GM23338 (cell line): ENCODE data around the gene SPP1. TPM values are rescaled to one million over a fixed set of nuclear protein-coding genes. Genes with fewer than 3 reads are reported as not detected.
A peak's percentile ranks its signal among the peaks of the same experiment; 100 is the strongest.

Experiments used
- ATAC-seq: fragments of 200-7000 bp; cut with Tn5 transposase; 3 replicates; pipeline ENCODE4 v1.9.1; 2020
- DNase-seq: peaks from one replicate; pipeline ENCODE4 v3.0.0-alpha.2; 2015; ENCODE audit warnings: low spot score
- H2AFZ ChIP-seq: fragments of 200-600 bp; sonication (generic); 2 replicates; pipeline ENCODE4 v1.8.0; 2016; ENCODE audit warnings: antibody characterized with exemption, mild to moderate bottlenecking, moderate library complexity
- H3F3A ChIP-seq: fragments of 200-600 bp; sonication (generic); replicated peaks from 2 replicates; pipeline ENCODE4 v1.8.0; 2017; ENCODE audit warnings: antibody characterized with exemption, mixed run types, low read depth
- H3K27ac ChIP-seq: fragments of 200-600 bp; sonication (generic); 2 replicates; pipeline ENCODE4 v1.6.1; 2016; ENCODE audit warnings: low read depth
- H3K27me3 ChIP-seq: fragments of 200-600 bp; sonication (generic); 2 replicates; pipeline ENCODE4 v1.8.0; 2016; ENCODE audit warnings: mild to moderate bottlenecking, mixed run types, moderate library complexity; ENCODE audit not compliant: insufficient read depth
- H3K36me3 ChIP-seq: fragments of 200-600 bp; sonication (generic); 2 replicates; pipeline ENCODE4 v1.8.0; 2016; ENCODE audit warnings: mild to moderate bottlenecking; ENCODE audit not compliant: insufficient read depth
- H3K4me1 ChIP-seq: fragments of 200-600 bp; sonication (generic); 2 replicates; pipeline ENCODE4 v1.8.0; 2016; ENCODE audit warnings: mild to moderate bottlenecking, moderate library complexity; ENCODE audit not compliant: insufficient read depth
- H3K4me2 ChIP-seq: fragments of 200-600 bp; sonication (generic); 2 replicates; pipeline ENCODE4 v1.7.1; 2017; ENCODE audit warnings: mixed run types
- H3K4me3 ChIP-seq: fragments of 200-600 bp; sonication (generic); 2 replicates; pipeline ENCODE4 v1.6.1; 2016; ENCODE audit warnings: mixed run types
- H3K79me2 ChIP-seq: fragments of 200-600 bp; sonication (generic); replicated peaks from 2 replicates; pipeline ENCODE4 v1.8.0; 2017; ENCODE audit warnings: mild to moderate bottlenecking; ENCODE audit not compliant: insufficient read depth
- H3K9me2 ChIP-seq: fragments of 200-600 bp; sonication (generic); 2 replicates; pipeline ENCODE4 v1.8.0; 2017; ENCODE audit not compliant: insufficient read depth
- H4K20me1 ChIP-seq: fragments of 200-600 bp; sonication (generic); replicated peaks from 2 replicates; pipeline ENCODE4 v1.8.0; 2017; ENCODE audit warnings: mild to moderate bottlenecking; ENCODE audit not compliant: insufficient read depth
- H3K27ac Mint-ChIP-seq: 2 replicates; pipeline ENCODE4 v1.8.0; 2020; ENCODE audit warnings: inconsistent platforms, mild to moderate bottlenecking, moderate library complexity, mixed read lengths
- H3K27me3 Mint-ChIP-seq: 3 replicates; pipeline ENCODE4 v1.8.0; 2022; ENCODE audit warnings: low read depth, mild to moderate bottlenecking, moderate library complexity, mixed read lengths, inconsistent platforms; ENCODE audit not compliant: insufficient read depth, poor library complexity
- H3K36me3 Mint-ChIP-seq: 3 replicates; pipeline ENCODE4 v1.8.0; 2021; ENCODE audit warnings: low read depth, mild to moderate bottlenecking, inconsistent platforms, moderate library complexity, mixed read lengths
- H3K4me1 Mint-ChIP-seq: 3 replicates; pipeline ENCODE4 v1.8.0; 2020; ENCODE audit warnings: mild to moderate bottlenecking, inconsistent platforms, mixed read lengths
- H3K4me3 Mint-ChIP-seq: 3 replicates; pipeline ENCODE4 v1.8.0; 2021; ENCODE audit warnings: moderate library complexity, mild to moderate bottlenecking, inconsistent platforms, mixed read lengths
- H3K9me3 Mint-ChIP-seq: 3 replicates; pipeline ENCODE4 v1.8.0; 2020; ENCODE audit warnings: moderate library complexity, mild to moderate bottlenecking, inconsistent platforms, mixed read lengths
- CREB1 ChIP-seq: fragments of 250-450 bp; sonication (Bioruptor Pico); IDR thresholded peaks from 2 replicates; pipeline ENCODE4 v1.5.0; 2020; ENCODE audit warnings: low read depth, mild to moderate bottlenecking, moderate library complexity
- ETS1 ChIP-seq: IDR thresholded peaks from 2 replicates; pipeline ENCODE4 v1.6.1; 2016; ENCODE audit warnings: antibody characterized with exemption
- EZH2 ChIP-seq: fragments of 200-600 bp; sonication (generic); IDR thresholded peaks from one replicate; pipeline ENCODE4 v1.8.0; 2017; ENCODE audit warnings: antibody characterized with exemption, mild to moderate bottlenecking, low read depth; ENCODE audit not compliant: unreplicated experiment
- EZH2phosphoT487 ChIP-seq: fragments of 200-600 bp; sonication (generic); IDR thresholded peaks from one replicate; pipeline ENCODE4 v1.8.1; 2018; ENCODE audit warnings: antibody characterized with exemption; ENCODE audit not compliant: unreplicated experiment
- POLR2AphosphoS5 ChIP-seq: IDR thresholded peaks from 2 replicates; pipeline ENCODE4 v1.6.1; 2016; ENCODE audit warnings: antibody characterized with exemption, low read depth
- REST ChIP-seq: IDR thresholded peaks from one replicate; pipeline ENCODE4 v1.6.1; 2018; ENCODE audit warnings: antibody characterized with exemption; ENCODE audit not compliant: unreplicated experiment
- polyA plus RNA-seq: library from polyadenylated mRNA; unstranded; fragments of >200 nt; fragmentation: Nextera tagmentation; extraction: Ambion mirVana; gene quantifications from 2 replicates; pipeline ENCODE4 v1.2.1, GENCODE V29; 2016
- total RNA-seq: library from RNA; depleted of rRNA; stranded (reverse); fragments of >200 nt; shearing (Covaris generic); gene quantifications from 2 replicates; pipeline ENCODE4 v1.2.3, GENCODE V29; 2014

The SPP1 gene
- total and polyA plus RNA-seq, 2 experiments from 2014 or later: 41.3 to 51.3 TPM

- peaks cover 19% of the 10 kb centered on the region for H3K27me3 Mint-ChIP-seq
- peaks cover 21% of the 10 kb centered on the region for H3K27me3 ChIP-seq
- peak within 1 kb of the TSS; percentile 77; the same call in 1 of the 2 replicates for H2AFZ ChIP-seq
- H3K4me1 Mint-ChIP-seq: peaks cover 41% of the 10 kb centered on the region
- H3K36me3 ChIP-seq: no peaks in the 10 kb centered on the region
- peaks cover 45% of the 10 kb centered on the region for H3K4me1 ChIP-seq
- H3K4me2 ChIP-seq: peak within 1 kb of the TSS; percentile 89
- peak; percentile 88 for DNase-seq
- peaks cover 32% of the 10 kb centered on the region for H4K20me1 ChIP-seq
- no peaks in the 10 kb centered on the region for H3K9me3 Mint-ChIP-seq
- H3K27ac ChIP-seq: no peak within 1 kb of the TSS
- peak within 1 kb of the TSS; percentile 73; the same call in 1 of the 2 replicates for H3K27ac Mint-ChIP-seq
- no peaks in the 10 kb centered on the region for H3K9me2 ChIP-seq
- H3F3A ChIP-seq: no peaks in the 10 kb centered on the region
- peak; percentile 85 for ATAC-seq
- peaks cover 46% of the 10 kb centered on the region for H3K79me2 ChIP-seq
- H3K36me3 Mint-ChIP-seq: no peaks in the 10 kb centered on the region; the same call in 2 of the 3 replicates
- H3K4me3 ChIP-seq: peak within 1 kb of the TSS; percentile 68
- TF ChIP-seq ETS1: no peak
- no peak for TF ChIP-seq CREB1
- TF ChIP-seq POLR2AphosphoS5: peak; percentile 71
- no peak for TF ChIP-seq EZH2
- TF ChIP-seq REST: no peak
- TF ChIP-seq EZH2phosphoT487: no peak
- H3K4me3 Mint-ChIP-seq: peak within 1 kb of the TSS; percentile 90
Observed at GRCh38 chr4:88007304-88008121, 32.0 kb downstream of the SPP1 start, which contains the start of gene PKD2. Gene PKD2 (plus strand): TSS chr4:88007635. CDS start chr4:88007734, 99 bp downstream.

GRCh38 chr4:88008122-88008742, 32.7 kb downstream of the SPP1 start:
- H3K4me3 Mint-ChIP-seq: peak overlapping the region; percentile 90
- H3K27ac ChIP-seq: no peak overlapping the region
- H3K9me3 Mint-ChIP-seq: no peaks in the 10 kb centered on the region
- peaks cover 21% of the 10 kb centered on the region for H3K27me3 ChIP-seq
- H3K27ac Mint-ChIP-seq: no peak overlapping the region
- peak overlapping the region; percentile 68 for H3K4me3 ChIP-seq
- H3K36me3 Mint-ChIP-seq: no peaks in the 10 kb centered on the region; the same call in 2 of the 3 replicates
- H3K4me2 ChIP-seq: peak overlapping the region; percentile 83
- H3K79me2 ChIP-seq: peaks cover 53% of the 10 kb centered on the region
- H3F3A ChIP-seq: no peaks in the 10 kb centered on the region
- ATAC-seq: peak; percentile 66
- peak; percentile 86 for DNase-seq
- TF ChIP-seq EZH2phosphoT487 (no peak), POLR2AphosphoS5 (peak; percentile 24; the same call in 1 of the 2 replicates)
- no peak overlapping the region for H2AFZ ChIP-seq
- no peaks in the 10 kb centered on the region for H3K9me2 ChIP-seq
- peaks cover 50% of the 10 kb centered on the region for H3K4me1 ChIP-seq
- no peaks in the 10 kb centered on the region for H3K36me3 ChIP-seq
- H3K27me3 Mint-ChIP-seq: peaks cover 19% of the 10 kb centered on the region
- H3K4me1 Mint-ChIP-seq: peaks cover 48% of the 10 kb centered on the region
- H4K20me1 ChIP-seq: peaks cover 32% of the 10 kb centered on the region
